Endometrial microvascular endothelial cells (primary cell): ENCODE results near the gene CELSR1. TPM values are rescaled to one million over a fixed set of nuclear protein-coding genes. Genes with fewer than 3 reads are reported as not detected.

Experiments
- in situ Hi-C: cut with HindIII; loops from 2 replicates; pipeline ENCODE4 v1.10.0; 2017; ENCODE audit warnings: low sequenced_read_pairs, low pct_unique_long_range_greater_than_20kb; ENCODE audit errors: inconsistent ontology term
- total RNA-seq: library from RNA; depleted of rRNA; stranded (reverse); fragments of >200 nt; gene quantifications from one replicate; pipeline ENCODE4 v1.2.3, GENCODE V29; 2015; ENCODE audit errors: inconsistent ontology term

Gene CELSR1, protein sequence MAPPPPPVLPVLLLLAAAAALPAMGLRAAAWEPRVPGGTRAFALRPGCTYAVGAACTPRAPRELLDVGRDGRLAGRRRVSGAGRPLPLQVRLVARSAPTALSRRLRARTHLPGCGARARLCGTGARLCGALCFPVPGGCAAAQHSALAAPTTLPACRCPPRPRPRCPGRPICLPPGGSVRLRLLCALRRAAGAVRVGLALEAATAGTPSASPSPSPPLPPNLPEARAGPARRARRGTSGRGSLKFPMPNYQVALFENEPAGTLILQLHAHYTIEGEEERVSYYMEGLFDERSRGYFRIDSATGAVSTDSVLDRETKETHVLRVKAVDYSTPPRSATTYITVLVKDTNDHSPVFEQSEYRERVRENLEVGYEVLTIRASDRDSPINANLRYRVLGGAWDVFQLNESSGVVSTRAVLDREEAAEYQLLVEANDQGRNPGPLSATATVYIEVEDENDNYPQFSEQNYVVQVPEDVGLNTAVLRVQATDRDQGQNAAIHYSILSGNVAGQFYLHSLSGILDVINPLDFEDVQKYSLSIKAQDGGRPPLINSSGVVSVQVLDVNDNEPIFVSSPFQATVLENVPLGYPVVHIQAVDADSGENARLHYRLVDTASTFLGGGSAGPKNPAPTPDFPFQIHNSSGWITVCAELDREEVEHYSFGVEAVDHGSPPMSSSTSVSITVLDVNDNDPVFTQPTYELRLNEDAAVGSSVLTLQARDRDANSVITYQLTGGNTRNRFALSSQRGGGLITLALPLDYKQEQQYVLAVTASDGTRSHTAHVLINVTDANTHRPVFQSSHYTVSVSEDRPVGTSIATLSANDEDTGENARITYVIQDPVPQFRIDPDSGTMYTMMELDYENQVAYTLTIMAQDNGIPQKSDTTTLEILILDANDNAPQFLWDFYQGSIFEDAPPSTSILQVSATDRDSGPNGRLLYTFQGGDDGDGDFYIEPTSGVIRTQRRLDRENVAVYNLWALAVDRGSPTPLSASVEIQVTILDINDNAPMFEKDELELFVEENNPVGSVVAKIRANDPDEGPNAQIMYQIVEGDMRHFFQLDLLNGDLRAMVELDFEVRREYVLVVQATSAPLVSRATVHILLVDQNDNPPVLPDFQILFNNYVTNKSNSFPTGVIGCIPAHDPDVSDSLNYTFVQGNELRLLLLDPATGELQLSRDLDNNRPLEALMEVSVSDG (N-terminal part only)
- total RNA-seq, result 0.19 TPM

DNA sequence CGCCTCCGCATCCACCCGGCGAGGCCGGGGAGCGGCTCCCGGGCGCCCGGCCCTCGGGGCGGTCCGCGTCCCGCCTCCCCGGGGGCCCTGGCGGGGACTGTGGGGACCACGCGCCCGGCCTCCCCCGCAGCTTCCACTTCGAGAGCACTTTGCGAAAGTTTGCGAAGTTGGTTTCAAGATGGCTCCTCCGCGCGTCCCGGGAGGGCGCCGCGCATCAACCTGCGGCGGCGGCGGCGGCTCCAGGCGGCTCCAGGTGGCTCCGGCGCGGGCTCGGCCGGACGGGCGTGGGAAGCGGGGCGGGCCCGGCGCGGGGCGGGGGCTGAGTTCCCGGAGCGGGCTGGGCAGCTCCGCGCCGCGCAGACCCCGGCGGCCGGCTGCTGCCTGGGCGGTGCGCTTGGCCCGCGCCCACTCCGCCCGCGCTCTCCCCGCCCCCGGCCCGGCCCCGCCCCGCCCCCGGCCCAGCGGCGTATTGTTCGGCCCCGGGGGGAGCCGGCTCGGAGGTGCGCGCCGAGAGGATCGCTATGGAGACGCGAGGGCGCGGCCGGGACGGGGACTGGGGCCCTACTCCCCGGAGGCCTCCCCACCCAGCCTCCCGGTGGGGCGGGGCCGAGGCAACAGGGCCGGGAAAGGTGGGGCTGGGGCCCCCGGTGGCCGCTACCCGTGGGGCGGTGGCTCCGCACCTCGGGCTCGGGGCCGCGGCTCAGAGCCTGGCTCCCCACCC is at the start of gene CELSR1:
TSS of gene CELSR1 (minus strand) at position 396 of the 721 bp plus-strand sequence. CDS start 450 bp downstream, outside the sequence.
- in situ Hi-C loops, result no loop called here

DNA sequence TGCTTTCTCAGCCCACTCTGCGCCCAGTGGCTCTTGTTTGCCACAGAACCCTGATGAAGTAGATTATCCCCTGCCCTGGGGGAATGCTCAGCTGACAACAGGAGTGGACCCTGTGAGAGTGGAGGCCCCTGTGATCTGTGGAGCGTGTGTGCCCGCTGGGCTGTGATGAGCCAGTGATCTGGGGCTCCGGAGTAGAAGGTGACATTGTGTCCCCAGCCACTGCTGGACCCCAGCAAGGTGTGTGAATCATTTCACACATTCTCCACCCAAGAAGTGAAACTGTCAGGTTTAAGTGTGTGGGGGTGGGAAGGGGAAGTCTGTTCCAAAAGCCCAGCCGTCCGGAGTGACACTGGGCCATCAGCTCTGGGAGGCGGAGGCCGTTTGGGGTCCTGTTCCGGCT is 49.6 kb upstream of the CELSR1 start:
- in situ Hi-C loops, result no loop called here

DNA sequence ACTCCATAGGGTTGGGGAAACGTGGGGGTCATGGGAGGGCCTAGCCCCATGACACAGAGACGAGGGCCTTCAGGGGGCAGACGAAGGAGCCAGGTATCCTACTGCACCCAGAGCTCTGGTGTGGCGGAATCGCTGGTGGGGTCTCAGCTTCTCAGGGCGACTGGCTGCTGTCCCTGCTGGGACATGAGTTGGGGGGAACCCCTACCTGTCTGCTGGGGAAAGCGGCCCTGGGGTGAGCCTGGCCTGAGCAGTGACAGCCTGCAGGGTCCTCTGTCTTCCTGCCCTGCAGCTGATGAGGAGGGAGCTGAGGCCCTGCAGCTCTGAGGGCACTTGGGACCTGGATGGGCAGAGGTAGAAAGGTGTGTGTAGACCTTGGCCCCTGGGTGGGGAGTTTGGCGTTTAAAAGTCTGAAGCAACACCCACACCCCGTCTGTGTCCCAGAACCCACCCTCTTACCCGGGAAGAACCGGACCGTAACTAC is 49.2 kb upstream of the CELSR1 start:
- in situ Hi-C loops, result no loop called here

DNA sequence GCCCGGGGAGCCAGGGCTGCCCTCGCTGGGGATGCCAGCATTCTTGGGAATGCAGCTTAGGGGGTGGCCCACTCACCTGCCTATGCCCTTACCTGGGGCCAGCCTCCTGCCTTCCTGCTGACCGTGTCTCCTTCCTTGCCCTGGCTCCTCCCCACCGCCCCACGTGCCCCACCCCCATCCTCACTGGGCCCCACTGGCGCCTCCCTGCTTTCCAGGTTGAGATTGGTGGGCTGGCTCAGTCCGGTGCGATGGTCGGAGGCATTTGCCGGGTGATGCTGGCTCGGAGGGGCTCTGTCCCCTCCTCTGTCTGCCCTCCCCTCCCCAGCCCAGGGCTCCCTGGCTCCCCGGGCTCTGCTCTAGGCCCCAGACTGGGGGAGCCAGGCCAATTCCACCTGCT is 48.7 kb upstream of the CELSR1 start:
- in situ Hi-C loops, result no loop called here

DNA sequence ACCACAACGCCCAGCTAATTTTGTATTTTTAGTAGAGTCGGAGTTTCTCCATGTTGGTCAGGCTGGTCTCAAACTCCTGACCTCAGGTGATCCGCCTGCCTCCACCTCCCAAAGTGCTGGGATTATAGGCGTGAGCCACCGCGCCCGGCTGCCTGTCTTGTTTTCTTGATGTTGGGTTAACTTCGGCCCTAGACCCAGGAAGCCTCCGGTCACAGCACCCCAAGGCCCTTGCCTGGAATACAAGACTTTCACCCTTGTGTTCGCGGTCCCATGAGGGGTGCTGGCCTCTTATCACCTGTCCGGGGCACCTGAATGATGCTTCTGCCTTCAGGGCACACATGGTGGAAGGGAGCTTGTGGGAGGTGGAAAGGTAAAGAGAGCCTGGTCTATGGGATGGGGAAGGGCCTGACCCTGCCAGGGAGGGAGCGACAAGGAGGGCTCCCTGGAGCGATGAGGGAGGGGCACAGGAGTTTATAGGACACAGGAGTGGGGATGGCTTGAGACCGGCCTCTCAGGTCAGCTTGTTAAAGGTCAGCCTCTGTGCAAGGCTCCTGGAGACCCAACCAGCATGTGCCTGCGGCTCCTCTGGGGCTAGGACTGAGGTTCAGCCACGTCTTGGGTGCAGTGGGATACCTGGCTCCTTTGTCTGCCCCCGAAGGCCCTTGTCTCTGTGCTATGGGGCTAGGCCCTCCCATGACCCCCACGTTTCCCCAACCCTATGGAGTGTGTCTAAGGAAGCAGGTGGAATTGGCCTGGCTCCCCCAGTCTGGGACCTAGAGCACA is 48.1 kb upstream of the CELSR1 start:
- in situ Hi-C loops, result no loop called here

DNA sequence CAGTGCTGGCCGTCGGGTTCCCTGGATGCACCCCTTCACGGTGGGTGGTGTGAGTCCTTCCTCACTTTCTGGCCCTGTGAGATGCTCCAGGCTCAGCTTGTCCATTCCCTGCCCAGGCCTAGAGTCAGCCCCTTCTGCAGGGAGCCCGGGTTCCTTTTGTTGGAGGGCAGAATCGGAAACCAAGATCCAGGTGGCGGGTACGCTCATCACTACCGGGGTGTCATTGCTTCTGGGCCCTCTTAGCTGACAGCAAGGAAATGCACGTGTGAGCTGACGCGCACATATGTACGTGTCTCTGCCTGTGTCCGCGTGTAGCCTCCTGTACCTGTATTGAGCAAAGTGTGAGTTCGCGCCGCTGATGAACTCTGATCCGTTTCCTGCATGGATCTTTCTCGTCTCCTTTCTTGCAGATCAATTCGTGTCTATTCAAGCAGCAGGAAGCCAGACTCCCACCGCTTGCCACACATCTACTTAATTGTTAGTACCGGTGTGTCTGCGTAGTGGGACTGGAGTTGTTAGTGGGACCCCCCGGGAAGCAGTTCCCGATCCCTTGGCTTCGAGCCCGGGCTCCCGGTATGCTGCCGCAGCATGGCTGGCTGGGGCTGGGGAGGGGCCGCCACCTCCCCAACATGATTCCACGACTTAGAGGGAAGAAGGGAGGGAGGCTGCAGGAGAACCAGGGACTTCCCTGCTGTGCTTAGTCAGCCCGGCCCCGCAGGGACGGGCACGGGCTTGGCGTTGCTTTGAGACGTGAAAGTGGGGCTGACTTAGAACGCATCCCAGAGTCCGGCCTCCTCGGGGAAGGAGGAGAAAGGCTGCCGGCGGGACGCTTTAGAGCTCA is 46.9 kb upstream of the CELSR1 start:
- in situ Hi-C loops, result no loop called here

DNA sequence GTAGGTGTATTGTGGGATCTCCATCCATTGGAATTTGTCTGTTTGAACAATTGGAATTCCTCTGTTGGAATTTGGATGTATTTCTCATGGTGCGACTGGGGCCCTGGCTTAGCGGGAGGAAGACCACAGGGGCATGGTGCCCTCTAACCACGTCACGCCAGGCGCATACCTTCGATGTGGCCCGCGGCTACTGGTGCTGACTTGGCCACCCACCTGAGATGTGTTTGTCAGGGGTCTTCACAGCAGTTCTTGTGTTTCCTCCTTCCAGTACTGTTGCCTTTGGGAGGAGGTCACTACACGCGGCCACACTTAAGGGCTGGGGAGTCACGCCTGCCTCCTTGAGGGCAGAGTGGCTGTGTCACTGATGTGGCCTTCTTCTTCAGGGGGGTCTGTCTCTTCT is 46.2 kb upstream of the CELSR1 start:
- in situ Hi-C loops, result no loop called here

DNA sequence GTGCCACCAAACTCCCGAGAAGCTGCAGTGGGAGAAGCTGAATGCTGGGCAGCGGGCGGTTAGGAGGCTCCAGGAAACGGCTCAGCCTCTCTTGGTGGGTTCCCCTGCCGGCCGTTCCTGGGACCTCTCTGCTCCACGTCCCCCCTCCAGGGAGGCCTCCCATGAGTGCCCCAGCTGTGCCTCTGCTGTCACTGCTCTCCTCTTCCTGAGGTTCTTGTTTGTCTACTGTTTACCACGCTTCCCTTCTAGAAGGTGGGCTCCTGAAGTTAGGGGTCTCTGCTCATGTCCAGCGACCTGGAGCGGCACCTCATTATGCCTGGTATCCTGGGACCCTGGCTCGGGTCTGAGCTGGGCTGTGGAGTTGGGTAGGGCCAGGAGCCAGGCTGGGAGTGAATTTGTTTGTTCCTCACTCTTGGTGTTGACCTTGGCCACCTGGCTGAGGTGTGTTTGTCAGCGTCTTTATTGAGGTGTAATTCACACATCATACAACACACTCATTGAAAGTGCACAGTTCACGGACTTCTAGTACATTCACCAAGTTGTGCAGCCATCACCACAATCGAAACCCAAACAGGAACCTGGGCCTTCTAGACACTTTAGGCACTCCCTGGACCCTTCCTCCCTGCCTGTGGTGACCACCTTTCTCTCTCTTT is 45.0 kb upstream of the CELSR1 start:
- in situ Hi-C loops, result no loop called here

DNA sequence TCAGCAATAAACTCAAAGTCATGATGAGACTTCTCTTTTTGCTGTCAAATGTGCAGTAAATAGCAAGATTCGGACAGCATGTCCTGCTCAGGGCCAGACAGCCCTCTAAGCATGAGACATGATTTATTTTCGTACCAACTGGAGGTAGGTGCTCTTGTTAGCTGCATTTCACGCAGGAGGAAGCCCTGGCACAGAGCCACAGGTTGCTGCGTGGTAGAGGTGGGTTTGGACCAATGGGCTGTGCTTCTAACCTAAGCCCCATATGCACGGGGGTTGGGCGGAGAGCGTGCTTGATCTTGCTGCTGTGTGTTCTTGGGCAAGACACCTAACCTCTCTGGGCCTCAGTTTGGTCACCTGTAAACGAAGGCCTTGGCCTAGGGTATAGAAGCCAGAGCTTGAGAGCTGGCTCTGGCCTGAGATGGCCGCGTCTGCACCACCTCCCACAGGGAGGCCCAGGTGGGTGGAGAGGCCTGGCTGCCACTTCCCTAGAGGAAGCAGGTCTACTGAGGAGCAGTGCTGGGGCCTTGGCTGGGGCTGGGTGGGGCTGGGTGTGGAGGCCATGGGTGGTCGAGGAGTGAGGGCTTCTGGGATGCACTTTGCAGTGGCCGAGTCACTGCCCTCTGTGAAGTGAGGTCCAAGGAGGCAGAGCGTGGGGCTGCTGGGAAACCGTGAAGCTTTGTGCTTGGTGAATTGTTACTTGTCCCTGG is 44.3 kb upstream of the CELSR1 start:
- in situ Hi-C loops, result no loop called here

DNA sequence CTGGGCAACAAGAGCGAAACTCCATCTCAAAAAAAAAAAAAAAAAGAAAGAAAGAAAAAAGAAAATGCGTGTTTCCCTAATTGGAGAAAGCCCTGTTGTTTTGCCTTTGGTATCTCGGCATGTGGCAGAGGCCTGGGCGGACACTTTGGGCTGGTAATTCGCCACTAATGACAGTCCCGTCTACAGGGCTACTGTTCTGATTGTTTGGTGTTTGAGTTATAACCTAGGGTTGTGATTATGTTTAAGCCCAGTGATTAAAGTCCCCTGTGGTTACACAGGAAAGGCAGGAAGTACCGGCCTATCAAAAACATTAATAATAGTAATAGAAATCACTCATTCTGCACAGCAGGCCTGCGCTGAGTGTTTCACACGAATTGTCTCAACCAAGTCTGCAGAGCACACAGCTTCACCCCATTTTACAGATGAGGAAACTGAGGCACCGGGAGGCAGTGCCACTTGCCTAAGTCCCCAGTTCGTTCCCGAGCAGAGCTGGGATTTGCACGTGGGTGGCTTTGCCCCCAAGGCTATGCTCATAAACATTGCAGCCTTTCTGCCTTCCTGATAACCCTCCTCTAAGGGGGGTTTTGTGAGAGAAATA is 43.6 kb upstream of the CELSR1 start:
- in situ Hi-C loops, result no loop called here

DNA sequence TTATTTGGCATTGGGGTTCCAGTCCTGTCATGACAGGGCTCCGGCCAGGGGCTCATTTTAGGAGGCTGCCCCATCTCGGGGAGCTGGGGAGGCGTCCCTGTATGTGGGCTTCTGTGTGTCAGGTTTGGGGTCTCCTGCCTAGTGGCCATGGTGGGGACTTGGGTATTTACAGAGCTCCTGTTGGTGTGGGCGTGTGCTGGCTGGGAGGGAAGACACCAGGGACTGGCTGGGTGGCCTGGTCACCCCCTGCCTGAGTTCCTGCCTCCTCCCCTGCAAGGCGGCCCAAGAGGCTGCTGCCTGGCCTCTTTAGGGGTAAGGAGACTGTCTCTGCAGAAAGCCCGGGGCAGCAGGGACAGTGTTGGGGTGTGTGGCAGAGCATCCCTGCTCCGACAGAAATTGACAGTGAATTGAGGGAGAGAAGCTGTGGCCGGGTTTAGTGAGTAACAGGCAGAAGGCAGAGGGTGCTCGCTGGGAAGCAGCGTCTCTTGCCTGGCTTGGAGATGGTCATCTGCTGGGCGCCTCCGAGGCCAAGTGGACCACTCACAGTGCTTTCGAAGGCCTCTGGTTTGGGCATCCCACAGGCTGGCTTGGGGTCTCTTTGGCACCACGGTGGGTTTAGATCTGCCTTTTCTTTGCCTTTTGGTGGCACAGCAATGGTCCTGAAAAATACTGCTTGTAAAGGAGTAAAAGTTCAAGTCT is 42.5 kb upstream of the CELSR1 start:
- in situ Hi-C loops, result no loop called here

DNA sequence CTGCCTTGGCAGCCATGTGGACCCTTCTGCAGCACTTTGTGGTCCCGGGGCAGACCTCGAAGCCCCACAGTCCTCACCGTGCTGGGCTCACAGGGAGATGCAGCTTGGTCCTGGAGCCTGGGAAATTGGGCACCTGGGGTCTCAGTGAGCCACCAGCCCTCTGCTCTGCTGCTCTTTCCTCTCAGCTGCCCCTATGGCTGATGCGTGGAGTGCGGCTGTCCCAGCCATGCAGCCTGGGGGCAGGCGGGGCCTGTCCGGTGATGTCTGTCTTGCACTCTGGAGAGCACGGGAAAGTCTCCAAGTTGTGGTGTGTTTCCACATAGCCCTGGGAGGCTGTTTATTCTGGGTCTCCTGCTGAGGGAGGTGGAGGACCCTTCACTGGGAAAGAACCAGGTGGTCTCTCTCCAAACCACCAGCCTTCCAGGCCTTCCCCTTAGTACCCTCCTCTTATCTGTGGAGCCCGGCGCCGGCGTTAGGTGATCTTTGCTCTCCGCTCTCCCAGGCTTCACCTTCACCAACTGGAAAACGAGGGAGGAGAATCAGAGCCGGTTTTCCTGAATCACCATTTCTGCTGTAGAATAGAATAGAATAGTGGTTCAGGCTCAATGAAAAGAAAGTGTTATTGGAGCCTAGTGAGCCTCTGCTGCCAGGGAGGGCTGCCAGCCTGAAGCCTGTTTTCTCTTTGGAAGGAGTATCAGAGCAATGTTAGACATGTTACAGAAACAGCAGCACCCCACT is 41.6 kb upstream of the CELSR1 start:
- in situ Hi-C loops, result no loop called here

DNA sequence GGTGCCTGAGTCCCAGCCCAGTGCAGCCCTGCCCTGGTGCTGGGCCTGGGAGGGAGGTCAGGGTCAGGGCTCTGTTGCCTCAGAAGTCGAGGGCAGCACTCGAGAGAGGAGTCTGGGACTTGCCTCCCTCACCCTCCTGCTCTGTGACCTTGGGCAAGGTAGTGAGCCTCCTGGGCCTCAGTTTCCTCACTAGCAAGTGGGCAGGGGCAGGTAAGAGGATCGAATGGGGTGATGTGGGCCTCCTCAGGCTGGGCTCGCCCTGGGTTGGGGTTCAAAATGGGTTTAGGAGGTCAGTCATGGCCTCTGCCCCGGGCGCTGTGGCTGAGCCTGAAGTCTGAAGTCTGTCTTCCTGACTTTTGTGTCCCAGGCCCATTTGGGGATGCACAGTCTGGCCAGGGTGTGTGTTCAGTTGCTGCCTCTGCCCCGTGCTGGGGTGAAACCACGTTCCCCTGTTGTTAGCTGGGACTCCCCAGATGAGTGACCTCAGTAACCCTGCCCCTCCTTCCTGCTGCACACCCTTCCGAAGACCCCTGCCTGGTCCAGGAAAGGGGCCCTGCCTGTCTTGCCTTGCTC is 40.9 kb upstream of the CELSR1 start:
- in situ Hi-C loops, result no loop called here
